Breast epithelium (tissue), 4 donors: ENCODE measurements around the gene SLC23A2. TPM values are rescaled to one million over a fixed set of nuclear protein-coding genes. Genes with fewer than 3 reads are reported as not detected.

Source experiments
- DNase-seq, 2 donors: peaks; one replicate each; pipeline ENCODE4 v3.0.0-alpha.2; 2019; ENCODE audit warnings: low spot score in 2 of 2
- H3K27ac ChIP-seq, 2 donors: fragments of 200-600 bp; sonication (generic) in 1 of 2; one replicate each; pipeline ENCODE4 v1.5.1; 2016 to 2019; ENCODE audit warnings: mild to moderate bottlenecking in 1 of 2
- H3K27me3 ChIP-seq, 2 donors: fragments of 200-600 bp; sonication (generic) in 1 of 2; one replicate each; pipeline versions ENCODE4 v1.5.1 to v1.6.0; 2017 to 2019; ENCODE audit warnings: control low read depth in 1 of 2, mild to moderate bottlenecking in 1 of 2
- H3K36me3 ChIP-seq: fragments of 200-600 bp; one replicate; pipeline ENCODE4 v1.5.1; 2019
- H3K4me1 ChIP-seq, 2 donors: fragments of 200-600 bp; sonication (generic); one replicate each; pipeline ENCODE4 v1.5.1; 2016 to 2019; ENCODE audit warnings: control low read depth in 1 of 2
- H3K4me3 ChIP-seq, 3 donors: fragments of 200-600 bp; sonication (generic); 1 replicate in 2 of 3; 2 replicates in 1 of 3; pipeline ENCODE4 v1.5.1; 2016 to 2019; ENCODE audit warnings: mild to moderate bottlenecking in 3 of 3, moderate library complexity in 2 of 3
- H3K9me3 ChIP-seq, 2 donors: fragments of 200-600 bp; sonication (generic) in 1 of 2; one replicate each; pipeline ENCODE4 v1.5.1; 2016 to 2019; ENCODE audit warnings: control low read depth in 1 of 2
- POLR2A ChIP-seq: fragments of 450-650 bp; IDR thresholded peaks from one replicate; pipeline ENCODE4 v1.6.1; 2016; ENCODE audit warnings: antibody characterized with exemption, mild to moderate bottlenecking, moderate library complexity
- POLR2AphosphoS5 ChIP-seq, 3 donors: sonication (generic); formaldehyde crosslinking; IDR thresholded peaks; one replicate each; pipeline ENCODE4 v1.6.1; 2017; ENCODE audit warnings: antibody characterized with exemption in 3 of 3
- intact Hi-C: fragments of 100-400 bp; cut with DNase I; formaldehyde crosslinking; loops from one replicate; pipeline ENCODE4 v1.15.1; 2023; ENCODE audit warnings: low total_unique reads
- total RNA-seq, 3 donors: library from RNA; depleted of rRNA; stranded (reverse); fragments of >200 nt; gene quantifications; one replicate each; pipeline ENCODE4 v1.1.0, GENCODE V29; 2016
- TF ChIP-seq, protein P1 (sequence below), 3 donors: fragments of 450-650 bp; IDR thresholded peaks; one replicate each; pipeline ENCODE4 v1.5.1; 2016 to 2017; ENCODE audit warnings: antibody characterized with exemption in 3 of 3, mild to moderate bottlenecking in 3 of 3, moderate library complexity in 3 of 3

Gene SLC23A2
- total RNA-seq, 3 donors from 2014 or later: 14.6 to 18.6 (median 15.4) TPM

DNA sequence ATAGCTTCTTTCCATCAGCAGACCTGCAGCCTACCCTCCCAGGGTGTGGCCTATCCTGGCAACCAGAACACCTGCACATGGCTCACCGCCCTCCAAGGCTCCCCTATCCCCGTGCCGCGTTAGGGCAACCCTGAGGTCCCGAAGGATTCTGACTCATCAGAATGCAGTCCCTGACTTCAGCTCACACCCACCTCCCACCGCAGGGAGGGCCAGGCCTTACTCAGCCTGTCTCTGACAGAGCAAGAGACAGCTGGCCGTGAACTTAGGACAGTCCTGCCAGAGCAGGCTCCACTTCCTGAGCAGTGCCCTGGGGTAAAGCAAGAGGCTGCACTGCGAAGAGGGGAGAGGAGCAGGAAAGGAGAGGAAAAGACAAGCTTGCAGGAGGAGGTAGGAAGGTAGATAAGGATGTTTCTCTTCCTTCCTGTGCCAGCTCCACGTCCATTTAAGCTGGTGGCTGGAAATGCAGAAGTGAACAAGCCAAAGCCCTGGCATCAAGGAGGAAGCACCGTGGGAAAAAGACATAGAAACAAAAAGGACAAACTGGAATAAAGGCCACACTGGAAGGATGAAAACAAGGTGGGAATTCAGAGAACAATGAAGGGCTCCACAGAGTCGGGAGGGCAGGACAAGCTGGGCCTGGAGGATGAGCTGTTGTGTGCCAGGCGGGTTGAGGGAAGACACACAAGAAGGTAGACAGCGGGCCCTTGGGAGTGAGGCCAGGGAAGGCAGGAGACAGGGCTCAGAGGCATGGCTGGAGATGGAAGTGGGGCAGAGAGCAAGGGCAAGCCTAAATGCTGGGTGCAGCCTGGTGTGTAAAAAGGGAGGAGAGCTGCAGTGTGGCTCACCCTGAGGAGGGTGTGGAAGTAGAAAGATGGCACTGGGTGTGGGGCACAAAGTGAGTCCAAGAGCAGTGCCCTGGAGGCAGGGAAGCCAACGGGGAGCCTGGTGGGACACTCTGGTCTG is 102.7 kb downstream of the SLC23A2 start:
- intact Hi-C loops: no loop called here
- H3K9me3 ChIP-seq: no peaks in the 10 kb centered on the region
- H3K36me3 ChIP-seq: no peaks in the 10 kb centered on the region
- no peak for TF ChIP-seq POLR2A
- TF ChIP-seq, protein P1, sequence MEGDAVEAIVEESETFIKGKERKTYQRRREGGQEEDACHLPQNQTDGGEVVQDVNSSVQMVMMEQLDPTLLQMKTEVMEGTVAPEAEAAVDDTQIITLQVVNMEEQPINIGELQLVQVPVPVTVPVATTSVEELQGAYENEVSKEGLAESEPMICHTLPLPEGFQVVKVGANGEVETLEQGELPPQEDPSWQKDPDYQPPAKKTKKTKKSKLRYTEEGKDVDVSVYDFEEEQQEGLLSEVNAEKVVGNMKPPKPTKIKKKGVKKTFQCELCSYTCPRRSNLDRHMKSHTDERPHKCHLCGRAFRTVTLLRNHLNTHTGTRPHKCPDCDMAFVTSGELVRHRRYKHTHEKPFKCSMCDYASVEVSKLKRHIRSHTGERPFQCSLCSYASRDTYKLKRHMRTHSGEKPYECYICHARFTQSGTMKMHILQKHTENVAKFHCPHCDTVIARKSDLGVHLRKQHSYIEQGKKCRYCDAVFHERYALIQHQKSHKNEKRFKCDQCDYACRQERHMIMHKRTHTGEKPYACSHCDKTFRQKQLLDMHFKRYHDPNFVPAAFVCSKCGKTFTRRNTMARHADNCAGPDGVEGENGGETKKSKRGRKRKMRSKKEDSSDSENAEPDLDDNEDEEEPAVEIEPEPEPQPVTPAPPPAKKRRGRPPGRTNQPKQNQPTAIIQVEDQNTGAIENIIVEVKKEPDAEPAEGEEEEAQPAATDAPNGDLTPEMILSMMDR (IDR thresholded peaks at IDR 0.05): no peak
- no peak for TF ChIP-seq POLR2AphosphoS5 (IDR thresholded peaks at IDR 0.05)
- H3K4me3 ChIP-seq: no peak overlapping the region
- H3K27me3 ChIP-seq: no peaks in the 10 kb centered on the region
- no peaks in the 10 kb centered on the region for H3K4me1 ChIP-seq
- no peak overlapping the region for H3K27ac ChIP-seq
- no peak for DNase-seq

DNA sequence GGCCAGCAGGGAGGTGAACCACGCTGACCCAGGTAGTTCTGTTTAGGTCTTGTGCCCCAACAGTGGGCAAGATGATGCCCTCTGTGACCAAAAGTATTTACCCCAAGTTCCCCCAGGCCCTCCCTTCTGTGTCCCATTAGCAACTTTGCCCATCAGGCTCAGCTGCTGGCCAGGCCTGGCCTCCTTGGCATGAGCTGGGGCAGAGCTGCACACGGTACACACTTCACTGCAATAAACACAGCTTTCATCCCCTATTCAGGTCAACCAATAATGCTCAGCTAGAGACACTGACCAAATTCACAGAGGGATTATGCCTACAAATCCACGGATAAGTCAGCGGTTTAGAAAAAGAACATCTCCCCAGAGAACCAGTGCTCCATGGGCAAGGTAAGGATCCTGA is 103.7 kb downstream of the SLC23A2 start:
- Histone ChIP-seq H3K4me1 (no peaks in the 10 kb centered on the region), H3K9me3 (no peaks in the 10 kb centered on the region), H3K36me3 (no peaks in the 10 kb centered on the region), H3K27ac (no peak overlapping the region), H3K27me3 (no peaks in the 10 kb centered on the region), H3K4me3 (no peak overlapping the region)
- TF ChIP-seq, protein P1 (IDR thresholded peaks at IDR 0.05): no peak
- no peak for TF ChIP-seq POLR2A
- TF ChIP-seq POLR2AphosphoS5 (IDR thresholded peaks at IDR 0.05): no peak
- intact Hi-C loops: no loop called here
- no peak for DNase-seq

DNA sequence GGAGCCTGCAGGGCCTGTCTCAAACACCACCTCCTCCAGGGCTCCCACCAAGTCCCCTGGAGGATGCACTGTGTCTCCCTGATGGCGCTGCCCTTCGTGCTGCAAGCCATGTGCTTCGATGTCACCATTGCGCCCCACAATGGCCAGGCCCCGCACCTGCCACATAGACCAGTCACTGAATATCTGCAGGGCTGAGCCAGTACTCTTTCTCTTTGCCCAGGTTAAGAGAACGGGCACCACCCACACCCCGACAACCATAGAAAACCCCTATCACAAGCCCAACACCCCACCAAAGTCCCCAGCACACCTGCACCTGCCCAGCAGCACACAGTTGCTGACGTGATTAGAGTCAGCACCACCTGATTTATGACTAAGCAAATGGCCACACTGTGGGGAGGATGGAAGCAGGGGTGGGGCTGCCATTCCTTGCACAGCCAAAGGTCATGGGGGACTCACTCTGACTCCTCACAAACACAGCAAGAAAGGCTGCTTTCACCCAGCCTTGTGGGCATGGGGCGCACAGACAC is 104.3 kb downstream of the SLC23A2 start:
- TF ChIP-seq, protein P1 (IDR thresholded peaks at IDR 0.05): no peak
- TF ChIP-seq POLR2AphosphoS5 (IDR thresholded peaks at IDR 0.05) (no peak), POLR2A (no peak)
- intact Hi-C loops: no loop called here
- Histone ChIP-seq H3K27ac (no peak overlapping the region), H3K27me3 (no peaks in the 10 kb centered on the region), H3K4me1 (no peaks in the 10 kb centered on the region), H3K36me3 (no peaks in the 10 kb centered on the region), H3K9me3 (no peaks in the 10 kb centered on the region), H3K4me3 (no peak overlapping the region)
- no peak for DNase-seq

DNA sequence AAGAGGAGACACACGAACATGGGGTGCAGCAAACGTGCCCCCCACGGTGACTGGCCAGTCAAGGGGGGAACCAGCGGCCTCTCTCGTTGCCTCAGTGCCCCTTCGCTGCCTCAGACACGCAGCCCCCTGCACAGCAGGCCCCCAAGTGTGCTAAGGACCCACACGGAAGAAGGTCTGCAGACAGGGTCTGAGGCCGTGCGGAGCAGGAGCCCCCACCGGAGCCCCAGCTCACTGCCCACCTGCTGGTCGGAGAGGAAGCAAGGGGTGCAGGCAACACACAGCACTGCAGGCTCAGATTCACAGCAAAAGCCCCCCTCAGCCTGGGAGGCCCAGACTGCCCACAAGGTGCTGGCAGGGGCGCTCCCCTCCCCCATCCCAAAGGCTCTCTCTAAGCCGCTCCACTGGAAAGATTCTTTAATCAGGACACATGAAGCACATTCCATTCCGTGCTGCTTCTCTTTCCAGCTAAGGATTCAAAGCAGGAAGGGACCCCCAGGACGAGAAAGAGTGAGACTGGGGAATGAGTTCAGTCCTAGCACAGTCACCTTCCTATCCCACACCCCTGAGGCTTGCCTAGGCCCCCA is 105.1 kb downstream of the SLC23A2 start:
- intact Hi-C loops: no loop called here
- no peak overlapping the region for H3K4me3 ChIP-seq

More for the DNA sequence above, 105.1 kb downstream of the SLC23A2 start:
- no peak for TF ChIP-seq POLR2A
- TF ChIP-seq, protein P1 (IDR thresholded peaks at IDR 0.05): no peak
- no peak for TF ChIP-seq POLR2AphosphoS5 (IDR thresholded peaks at IDR 0.05)
- Histone ChIP-seq H3K36me3 (no peaks in the 10 kb centered on the region), H3K27me3 (no peaks in the 10 kb centered on the region), H3K4me1 (no peaks in the 10 kb centered on the region), H3K27ac (no peak overlapping the region), H3K9me3 (no peaks in the 10 kb centered on the region)
- DNase-seq: no peak
